Activated CD4-positive, alpha-beta T cell treated with anti-CD3 and anti-CD28 coated beads, Interleukin-2, amount 50 U/mL, for 24 hours (primary cell): ENCODE measurements around the gene ABHD3.
"Not testable (repeated sequence)": the region's sequence is repeated elsewhere in the genome, so short reads cannot be mapped to it uniquely, and the experiment has no call there.

Experiments used
- DNase-seq, 2 donors: peaks; one replicate each; pipeline ENCODE4 v3.0.0-alpha.2; 2020; ENCODE audit warnings: low read depth in 1 of 2, low spot score in 1 of 2

The ABHD3 gene

DNA sequence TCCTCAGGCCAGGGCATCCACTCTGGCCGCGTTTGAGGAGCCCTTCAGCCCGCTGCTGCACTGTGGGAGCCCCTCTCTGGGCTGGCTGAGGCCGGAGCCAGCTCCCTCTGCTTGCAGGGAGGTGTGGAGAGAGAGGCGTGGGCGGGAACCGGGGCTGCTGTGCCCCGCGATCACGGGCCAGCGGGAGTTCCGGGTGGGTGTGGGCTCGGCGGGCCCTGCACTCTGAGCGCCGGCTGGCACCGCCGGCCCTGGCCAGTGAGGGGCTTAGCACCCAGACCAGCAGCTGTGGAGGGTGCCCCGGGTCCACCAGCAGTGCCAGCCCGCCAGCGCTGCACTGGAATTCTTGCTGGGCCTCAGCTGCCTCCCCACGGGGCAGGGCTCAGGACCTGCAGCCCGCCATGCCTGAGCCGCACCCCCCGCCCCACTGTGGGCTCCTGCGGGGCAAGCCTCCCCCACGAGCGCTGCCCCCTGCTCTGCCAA, 1.9 kb upstream of the ABHD3 start:
- no peak for DNase-seq

- DNase-seq = no peak
Measured at GRCh38 chr18:21703241-21703820, 1.2 kb downstream of the ABHD3 start.

- DNase-seq = no peak
Measured at GRCh38 chr18:21702602-21703001, 2.0 kb downstream of the ABHD3 start.

DNA sequence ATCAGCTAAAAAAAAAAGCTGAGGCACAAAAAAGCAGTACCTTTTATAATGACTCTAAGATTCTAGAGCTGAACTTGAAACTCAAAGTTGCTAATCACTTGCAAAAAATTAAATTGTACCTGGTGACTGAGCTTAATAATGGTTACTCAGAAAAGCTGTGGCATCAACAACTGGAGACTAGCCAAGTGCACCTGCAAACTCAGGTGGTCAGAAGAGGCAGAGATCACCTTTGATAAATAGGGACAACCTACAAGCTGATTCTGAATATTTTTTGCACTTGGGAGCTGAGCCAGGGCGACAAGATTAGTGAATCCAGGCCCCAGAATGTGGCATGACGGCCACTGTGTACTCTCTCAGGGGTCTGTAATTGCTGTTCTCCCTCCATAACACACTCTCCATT, 3.0 kb downstream of the ABHD3 start:
- no peak for DNase-seq

DNA sequence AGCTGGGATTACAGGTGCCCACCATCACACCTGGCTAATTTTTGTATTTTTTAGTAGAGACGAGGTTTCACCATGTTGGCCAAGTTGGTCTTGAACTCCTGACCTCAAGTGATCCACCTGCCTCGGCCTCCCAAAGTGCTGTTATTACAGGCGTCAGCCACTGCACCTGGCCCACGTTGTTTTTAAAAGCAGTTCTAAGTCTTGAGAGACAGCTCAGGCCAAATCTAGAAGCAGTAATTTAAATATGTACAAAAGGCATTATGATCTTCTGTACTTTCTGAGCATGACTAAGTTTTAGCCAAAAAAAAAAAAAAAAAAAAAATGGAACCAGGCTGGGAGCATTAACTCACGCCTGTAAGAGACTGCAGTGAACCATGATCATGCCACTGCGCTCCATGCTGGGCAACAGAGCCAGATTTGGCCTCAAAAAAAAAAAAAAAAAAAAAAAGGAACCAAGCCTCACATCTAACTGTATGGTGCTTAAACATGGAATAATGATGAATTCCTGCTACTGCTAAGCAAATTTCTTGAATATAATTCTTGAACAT, 4.0 kb downstream of the ABHD3 start:
- DNase-seq = no peak

- DNase-seq = no peak
Measured at GRCh38 chr18:21693322-21693721, 11.3 kb downstream of the ABHD3 start.

DNA sequence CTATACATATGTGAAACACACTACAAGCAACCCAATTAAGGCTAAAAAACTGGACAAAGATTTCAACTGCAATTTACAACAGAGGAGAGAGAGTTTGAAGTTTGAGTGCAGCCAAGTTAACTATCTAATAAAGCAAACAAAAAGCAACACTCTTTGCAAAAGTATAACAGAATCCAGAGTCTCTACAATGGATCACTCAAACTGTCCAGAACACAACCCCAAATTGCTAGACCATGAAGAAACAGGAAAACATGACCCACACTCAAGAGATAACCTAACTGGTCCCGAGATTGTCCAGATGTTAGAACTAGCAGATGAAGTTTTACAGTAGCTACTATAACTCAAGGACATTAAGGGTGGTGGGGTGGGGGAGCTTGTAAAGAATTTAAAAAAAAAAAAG, 14.8 kb downstream of the ABHD3 start:
- no peak for DNase-seq

DNA sequence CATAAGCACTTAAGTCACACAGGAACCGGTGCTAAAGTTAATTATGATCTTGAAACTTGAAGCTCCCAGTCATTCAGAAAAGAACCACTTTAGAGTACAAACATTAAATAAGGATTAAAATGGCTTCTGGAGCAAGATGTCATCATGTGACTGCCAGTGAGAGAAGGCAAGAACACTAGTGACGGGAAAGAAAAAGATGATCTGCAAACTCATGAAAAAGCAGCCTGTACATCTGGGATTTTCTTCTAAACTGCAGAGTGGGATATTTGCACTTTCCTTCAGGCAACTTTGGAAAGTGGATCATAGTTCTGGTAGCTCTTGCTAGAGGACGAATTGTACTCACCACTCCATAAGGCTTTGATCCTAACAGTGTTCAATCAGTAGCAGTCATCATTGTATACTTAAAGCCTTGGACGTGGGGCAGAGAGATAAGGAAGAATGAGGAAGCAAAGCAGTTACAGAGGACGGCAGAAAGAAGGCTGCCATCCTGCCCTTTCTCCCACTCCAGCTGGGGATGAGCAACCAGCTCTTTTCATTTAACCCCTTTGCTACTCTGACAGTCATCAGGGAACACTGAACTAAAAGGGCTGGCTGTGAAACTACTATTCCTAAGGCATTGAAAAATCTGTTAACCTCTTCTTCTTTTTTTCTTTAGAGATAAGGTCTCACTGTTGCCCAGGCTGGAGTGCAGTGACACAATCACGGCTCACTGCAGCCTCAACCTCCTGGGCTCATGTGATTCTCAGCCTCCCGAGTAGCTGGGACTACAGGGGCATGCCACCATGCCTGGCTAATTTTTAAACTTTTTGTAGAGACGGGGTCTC, 18.1 kb downstream of the ABHD3 start:
- no peak for DNase-seq

- not testable (repeated sequence) for DNase-seq
Measured at GRCh38 chr18:21685556-21685981, 19.0 kb downstream of the ABHD3 start.

DNA sequence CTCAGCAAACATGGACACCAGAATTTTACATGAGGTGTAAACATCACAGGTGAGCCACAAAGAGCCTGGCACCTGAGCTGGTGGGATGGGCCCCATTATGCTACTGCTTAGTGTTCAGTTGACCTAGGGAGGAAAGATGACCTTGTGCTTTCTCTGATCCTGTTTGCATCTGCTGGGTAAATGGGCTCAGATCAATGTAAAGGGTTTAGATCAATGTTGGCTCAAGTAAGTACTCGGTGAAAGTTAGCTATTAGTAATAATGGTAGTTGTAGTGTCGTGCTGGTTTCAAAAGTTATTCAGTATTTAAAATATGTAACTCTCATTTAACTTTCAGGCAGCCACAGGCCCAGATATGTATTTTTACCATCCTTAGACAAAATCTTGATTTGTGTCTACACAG, 19.8 kb downstream of the ABHD3 start:
- no peak for DNase-seq

DNA sequence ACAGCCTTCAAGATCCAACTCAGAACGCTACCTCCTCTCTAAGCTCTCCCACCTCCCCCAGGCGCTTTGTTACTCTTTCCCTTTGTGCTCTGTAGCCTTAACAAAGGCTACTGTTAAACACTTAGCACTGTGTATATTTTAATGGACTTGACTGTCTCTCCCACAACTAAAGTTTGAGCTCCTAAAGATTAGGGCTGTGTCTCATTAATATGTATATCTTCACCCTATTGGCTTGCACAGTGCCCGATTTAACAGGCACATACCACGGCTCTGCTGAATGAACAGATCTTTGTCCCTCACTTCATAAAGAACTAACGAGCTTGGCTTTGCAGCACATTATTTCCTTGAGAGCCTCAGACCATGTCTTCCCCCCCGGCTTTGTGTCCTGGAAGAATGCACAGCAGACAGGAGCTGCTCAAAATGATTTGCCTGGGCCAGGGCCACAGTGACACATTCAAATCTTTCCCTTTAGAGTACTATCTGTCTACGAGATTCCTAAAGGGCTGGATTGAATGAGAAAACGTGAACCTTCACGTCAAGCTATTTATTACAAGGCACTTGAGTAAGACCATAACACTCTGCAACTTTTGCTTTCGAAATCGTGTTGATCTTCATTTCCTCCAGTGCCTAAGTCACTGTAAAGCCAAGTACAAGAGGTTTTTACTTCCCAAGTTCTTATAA, 22.1 kb downstream of the ABHD3 start:
- DNase-seq = peak in 1 of 2 donors; percentile 23

GRCh38 chr18:21680161-21680560, 24.4 kb downstream of the ABHD3 start:
- no peak for DNase-seq

DNA sequence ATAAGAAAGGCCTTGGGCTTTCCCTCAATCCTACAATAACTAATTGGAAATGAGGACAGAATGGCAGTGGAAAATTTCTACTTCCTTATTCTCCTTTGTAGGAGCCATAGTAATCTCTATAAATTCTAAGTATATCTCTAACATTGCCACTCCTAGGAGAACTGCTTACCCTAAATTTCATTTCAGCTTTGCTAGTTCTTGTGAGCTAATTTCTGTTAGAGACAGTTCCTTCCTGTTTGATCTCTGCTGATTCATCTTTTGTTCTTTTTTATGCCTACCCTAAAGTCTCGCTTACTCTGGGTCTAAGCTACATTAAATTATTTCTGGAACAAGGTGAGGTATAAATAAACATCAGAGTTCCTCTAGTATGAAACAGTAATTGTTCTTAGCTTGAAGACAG, 25.7 kb downstream of the ABHD3 start:
- no peak for DNase-seq

DNA sequence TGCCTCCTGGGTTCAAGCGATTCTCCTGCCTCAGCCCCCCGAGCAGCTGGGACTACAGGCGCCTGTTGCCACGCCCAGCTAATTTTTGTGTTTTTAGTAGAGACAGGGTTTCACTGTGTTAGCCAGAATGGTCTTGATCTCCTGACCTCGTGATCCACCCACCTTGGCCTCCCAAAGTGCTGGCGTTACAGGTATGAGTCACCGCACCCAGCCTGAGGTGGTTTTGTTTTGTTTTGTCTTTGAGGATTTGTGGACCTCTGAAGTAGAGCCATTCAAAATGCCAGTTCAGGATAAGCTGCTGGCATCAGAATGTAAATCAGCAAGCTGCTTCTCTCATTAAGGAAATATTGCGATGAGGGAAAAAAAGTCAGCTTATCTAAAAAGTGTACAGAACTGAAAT, 29.2 kb downstream of the ABHD3 start:
- DNase-seq = not testable (repeated sequence)

- DNase-seq = no peak
Measured at GRCh38 chr18:21672521-21673267, 31.9 kb downstream of the ABHD3 start.

DNA sequence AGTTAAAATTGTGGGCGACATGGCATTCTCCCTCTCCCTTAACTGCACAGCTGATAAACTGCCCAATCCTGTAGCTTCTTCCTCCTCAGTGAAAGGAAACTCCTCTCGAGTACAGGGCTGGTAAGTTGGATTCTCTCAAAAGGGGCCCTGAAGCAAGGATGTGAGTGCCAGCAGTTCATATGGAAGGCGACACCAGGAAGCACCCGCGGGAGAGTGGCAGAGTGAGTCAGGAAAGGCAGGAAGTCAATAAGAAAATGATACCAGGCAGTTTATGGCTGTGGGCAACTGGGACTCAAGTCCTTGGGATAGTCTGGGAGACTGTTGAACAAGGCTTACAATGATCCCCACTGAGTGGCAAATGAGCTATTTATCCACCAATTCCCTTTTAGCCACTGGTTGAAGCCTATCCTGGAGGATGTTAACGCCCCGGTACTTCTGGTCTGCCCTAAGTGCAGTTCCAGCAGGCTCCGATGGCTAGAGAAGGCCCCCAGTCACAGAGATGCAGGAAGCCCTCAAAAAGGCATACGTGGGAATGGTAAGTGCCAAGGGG, 34.8 kb downstream of the ABHD3 start:
- DNase-seq = no peak

- no peak for DNase-seq
Measured at GRCh38 chr18:21664069-21664468, 40.5 kb downstream of the ABHD3 start.

GRCh38 chr18:21663578-21663977, 41.0 kb downstream of the ABHD3 start:
- no peak for DNase-seq

GRCh38 chr18:21662581-21662980, 42.0 kb downstream of the ABHD3 start:
- no peak for DNase-seq

DNA sequence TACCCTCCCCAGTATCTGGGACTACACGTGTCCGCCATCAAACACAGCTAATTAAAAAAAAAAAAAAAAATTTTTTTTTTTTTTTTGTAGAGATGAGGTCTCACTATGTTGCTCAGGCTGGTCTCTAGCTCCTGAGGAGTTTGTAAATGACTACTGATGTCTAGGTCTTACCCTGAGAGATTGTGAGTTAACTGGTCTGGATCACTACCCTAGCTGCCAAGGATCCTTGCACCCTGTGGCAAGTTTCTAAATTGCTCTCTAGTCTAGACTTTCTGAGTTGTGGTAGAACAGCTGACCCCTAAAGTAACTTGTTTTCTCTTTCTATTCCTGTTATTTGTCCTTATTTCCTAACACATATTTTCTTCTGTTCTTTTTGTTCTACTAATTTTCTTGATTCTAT, 44.5 kb downstream of the ABHD3 start:
- no peak for DNase-seq

DNA sequence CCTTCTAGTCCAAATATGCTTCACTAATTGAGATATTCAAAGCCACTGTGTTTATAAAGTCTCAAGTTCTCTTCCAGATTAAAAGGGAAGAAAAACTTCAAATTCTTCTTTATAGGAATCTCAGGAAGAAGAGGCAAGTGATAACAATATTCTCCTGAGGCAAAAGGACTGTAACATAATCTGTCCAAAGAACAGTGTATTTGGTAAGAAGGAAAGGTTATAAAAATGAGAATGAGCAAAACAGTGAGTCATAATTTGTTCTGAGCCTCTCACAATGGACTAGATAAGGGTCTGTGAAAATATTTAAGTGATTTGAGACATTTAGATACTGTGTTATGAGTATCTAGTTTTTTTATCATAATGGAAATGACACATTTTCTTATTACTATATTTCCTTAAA, 48.2 kb downstream of the ABHD3 start:
- no peak for DNase-seq
